Ramos (cell line): Measurements from ENCODE around the gene TM9SF1.
"Not testable (repeated sequence)": the region's sequence is repeated elsewhere in the genome, so short reads cannot be mapped to it uniquely, and the experiment has no call there.

Experiments
- in situ Hi-C: fragments of 300-500 bp; cut with MboI; formaldehyde crosslinking; loops from one replicate; pipeline ENCODE4 v1.14.3; 2022; ENCODE audit warnings: low sequenced_read_pairs; ENCODE audit not compliant: unreplicated experiment

TM9SF1 gene

DNA sequence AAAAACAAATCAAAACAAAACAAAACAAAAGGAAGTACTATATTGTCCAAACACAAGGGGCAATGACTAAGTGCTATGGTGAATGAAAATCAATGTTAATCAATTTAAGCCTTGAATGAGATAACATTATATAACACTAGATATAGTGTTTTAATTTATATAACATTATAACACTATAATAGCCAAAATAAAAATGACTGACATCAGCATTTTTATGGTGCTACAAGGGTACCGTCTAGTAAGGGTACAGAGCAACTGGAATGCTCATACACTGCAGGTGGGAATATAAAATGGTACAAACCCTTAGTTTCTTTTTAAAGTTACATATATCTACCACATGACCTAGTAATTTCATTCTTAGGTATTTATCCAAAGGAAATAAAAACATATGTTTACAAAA, 31.2 kb upstream of the TM9SF1 start:
- in situ Hi-C loops, result no loop called here

DNA sequence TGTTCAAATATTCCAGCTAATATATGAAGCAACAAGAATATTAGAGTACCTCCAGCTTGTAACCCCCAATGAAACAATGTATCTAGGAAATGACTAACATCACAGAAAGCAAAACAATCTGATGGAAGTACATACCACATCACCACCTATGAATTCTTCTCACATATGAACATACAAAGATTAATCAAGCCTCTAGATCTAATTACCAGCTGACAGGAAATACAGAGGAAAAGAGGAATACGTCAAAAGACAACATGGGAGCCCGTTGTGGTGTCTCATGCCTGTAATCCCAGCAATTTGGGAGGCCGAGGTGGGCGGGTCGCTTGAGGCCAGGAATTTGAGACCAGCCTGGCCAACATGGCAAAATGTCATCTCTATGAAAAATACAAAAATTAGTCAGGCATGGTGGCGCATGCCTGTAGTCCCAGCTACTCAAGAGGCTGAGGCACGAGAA, 29.4 kb upstream of the TM9SF1 start:
- in situ Hi-C loops, result no loop called here

DNA sequence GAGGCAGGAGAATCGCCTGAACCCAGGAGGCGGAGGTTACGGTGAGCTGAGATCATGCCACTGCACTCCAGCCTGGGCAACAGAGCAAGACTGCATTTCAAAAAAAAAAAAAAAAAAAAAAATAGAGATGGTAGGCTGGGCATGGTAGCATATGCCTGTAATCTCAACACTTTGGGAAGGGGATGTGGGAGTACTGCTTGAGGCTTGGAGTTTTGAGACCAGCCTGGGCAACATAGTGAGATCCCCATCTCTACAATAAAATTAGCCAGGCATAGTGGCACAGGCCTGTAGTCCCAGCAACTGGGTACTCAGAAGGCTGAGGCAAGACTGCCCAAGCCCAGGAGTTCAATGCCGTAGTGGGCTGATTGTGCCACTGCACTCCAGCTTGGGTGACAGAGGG, 27.7 kb upstream of the TM9SF1 start:
- in situ Hi-C loops, result not testable (repeated sequence)

DNA sequence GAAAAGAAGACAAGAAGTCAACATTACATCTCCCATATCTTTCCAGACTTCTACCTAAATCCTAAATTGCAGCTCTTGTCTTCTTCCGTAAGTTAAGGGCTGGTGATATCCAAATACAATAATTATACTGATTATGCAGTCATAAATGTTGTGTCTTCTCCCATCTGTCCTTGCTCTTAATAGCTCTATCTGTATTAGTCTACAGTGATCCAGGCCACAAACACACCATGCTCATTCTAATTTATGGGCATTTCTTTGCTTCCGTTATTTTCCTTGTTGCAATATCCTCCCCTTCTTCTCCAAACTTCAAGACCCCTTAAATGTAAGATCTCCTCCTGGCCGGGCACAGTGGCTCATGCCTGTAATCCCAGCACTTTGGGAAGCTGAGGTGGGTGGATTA, 24.3 kb upstream of the TM9SF1 start:
- in situ Hi-C loops, result no loop called here

DNA sequence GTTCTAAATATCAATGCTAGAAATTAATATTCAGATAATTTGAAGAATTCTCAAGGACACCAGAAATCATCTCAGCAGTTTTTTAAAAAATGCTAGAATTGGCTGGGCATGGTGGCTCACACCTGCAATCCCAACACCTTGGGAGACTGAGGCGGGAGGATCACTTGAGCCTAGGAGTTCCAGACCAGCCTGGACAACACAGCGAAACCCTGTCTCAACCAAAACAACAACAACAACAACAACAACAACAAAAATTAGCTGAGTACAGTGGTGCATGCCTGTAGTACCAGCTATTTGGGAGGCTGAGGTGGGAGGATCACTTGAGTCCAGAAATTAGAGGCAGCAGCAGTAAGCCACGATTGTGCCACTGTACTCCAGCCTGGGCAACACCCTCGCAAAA, 23.8 kb upstream of the TM9SF1 start:
- in situ Hi-C loops, result no loop called here

DNA sequence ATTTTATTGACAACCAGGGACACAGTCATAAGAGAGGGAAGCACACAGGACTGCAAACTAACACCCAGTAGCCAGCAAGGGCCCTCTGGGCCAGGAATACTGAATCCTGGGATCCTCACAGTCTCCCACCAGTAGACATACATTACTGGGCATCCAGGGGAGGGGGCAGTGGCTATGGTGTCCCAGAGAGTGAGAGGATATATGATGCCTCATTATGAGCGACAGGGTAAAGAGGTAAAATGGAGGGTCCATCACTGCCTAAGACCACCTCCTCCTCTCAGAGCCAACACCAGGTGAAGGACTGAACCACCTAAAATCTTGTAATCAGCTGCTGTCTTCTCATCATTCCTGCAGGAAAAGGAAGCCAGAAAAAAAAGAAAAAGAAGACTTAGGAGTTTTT, 21.6 kb upstream of the TM9SF1 start:
- in situ Hi-C loops, result not testable (repeated sequence)

DNA sequence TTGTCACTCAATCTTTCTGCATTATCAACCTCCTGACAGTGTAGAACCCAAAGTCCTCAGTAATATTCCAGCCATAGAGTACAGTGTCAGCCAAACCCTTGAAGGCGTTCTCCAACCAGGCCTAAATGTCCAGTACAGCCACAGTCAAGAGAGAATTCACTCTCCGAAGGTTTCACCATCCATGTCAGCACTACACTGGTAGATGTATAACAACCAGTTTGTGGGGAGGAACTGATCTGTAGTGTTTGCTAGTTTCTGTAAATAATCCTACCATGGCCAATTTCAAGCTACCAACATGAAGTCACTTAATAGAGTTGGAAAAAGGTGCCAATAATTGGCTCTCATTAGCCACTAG, 21.1 kb upstream of the TM9SF1 start:
- in situ Hi-C loops, result no loop called here

DNA sequence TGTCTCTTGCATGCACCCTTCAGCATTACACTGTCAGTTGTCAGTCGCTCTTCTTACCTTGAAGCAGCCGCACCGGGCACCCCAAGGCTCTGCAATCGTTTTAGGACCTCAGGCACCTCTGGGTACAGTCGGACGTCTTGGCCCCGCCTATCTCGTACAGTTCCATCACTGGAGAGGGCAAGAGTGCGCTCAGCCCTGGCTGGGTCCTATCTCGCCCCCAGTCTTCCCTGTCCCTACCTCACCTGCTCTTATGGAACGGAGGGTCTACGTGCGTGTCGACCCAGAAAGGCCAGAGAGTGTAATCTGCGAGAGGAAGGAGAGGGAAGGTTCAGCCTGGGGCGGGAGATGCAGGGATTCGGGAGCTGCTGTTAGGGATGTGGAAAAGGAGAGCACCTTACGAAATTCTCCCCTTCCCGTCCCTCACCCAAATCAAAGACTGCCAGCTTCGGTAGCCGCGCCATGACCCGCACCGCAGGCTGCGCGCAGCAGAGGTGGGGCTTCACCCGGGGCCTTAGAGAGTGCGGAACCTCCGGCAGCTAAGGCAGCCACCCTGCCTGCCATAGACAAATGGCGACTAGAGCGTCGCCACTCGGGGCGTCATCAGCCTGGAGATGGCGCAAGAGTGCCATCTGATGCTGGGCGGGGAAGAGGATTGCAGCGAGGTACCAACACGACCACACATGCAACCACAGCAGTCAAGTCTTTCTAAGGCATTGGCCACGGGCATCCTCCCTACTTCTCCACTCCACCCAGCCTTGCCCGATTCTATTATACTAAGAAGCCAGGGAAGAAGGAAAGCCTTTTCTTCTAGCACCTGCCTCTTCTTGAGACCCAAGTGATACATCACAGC, 20.5 kb upstream of the TM9SF1 start, which contains the start of gene MDP1:
Gene MDP1, minus strand, starts transcription at position 572 of the 850 bp plus-strand sequence. Its CDS starts 111 bp downstream, at position 461.
- in situ Hi-C loops, result no loop called here

DNA sequence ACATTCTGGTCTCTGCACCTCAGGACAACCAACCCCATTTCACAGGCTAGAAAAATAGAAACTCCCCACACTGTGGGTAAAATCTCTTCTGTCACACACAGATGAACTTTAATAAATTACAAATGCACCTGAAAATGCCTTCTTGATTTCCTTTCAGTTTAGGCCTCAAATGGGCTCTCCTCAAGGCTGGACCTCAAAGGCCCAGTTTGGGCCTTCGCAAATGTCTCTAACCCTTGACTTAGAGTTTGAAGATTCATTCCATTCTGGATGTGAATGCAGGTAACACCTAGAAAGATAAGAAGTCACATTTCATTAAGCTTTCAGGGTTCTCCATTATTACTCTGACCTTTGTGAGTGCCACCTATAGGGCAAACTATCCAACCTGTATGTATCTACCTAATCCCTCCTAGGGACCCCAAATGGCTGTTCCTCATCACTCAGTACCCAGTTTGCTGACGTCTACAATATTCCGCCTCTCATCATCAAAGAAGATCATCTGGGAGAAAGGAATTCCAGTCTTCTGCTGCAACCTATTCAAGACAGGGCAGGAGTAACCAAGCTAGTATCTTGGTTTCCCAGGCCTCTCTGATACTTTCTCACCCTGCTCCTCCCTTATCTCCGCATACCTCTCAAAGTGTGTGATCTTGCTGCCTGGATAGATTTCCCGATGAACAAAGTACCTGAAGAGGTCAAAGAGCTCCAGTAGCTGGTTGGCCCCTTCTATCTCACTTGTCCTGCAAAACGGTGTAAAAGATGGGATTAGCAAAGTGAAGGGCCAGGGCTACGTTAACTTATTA, 18.8 kb upstream of the TM9SF1 start:
- in situ Hi-C loops, result no loop called here

DNA sequence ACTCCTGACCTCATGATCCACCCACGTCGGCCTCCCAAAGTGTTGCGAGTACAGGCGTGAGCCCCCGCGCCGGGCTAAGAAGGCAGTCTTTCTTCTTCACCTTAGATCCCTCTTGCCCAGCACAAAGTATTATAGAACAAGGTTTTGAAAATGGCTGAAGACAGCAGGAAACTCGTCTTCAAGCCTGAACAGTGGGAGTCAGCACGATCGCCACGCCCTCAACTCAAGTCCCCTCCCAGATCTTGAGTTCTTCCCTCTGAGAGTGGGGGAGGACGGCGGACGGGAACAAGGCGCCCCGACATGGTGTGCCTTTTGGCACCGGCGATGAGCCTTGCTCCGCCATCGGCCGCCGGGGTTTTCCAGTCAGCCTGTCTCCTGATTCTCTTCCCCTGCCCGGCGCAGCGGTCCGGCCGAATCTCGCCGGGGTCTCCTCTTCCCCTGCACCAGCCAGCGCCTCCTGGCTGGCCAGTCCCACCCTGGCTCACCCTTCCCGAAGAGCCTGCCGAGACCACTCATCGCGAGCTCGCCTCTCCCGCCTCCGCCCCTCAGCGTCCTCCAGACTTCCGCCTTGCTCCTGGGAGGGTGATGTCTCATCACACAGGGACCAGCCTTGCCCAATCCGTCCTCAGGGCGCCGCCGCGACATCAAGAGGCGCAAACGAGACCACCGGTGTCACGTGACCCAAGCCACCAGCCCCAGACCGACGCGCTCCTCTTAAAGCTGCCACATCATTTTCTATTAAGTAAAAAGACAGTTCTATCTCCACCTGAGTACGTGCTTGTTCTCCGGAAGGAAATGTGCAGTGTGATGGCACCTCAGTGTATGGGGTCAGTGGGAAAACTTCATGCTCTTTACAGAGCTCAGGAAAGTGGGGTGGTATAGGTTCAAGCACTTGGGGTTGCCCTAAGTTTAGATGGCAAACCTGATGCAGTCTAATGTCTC, 18.0 kb upstream of the TM9SF1 start, which contains the start of gene CHMP4A:
Gene CHMP4A, minus strand, starts transcription at position 565 of the 942 bp plus-strand sequence. Its CDS starts 49 bp downstream, at position 516.
- in situ Hi-C loops, result no loop called here

DNA sequence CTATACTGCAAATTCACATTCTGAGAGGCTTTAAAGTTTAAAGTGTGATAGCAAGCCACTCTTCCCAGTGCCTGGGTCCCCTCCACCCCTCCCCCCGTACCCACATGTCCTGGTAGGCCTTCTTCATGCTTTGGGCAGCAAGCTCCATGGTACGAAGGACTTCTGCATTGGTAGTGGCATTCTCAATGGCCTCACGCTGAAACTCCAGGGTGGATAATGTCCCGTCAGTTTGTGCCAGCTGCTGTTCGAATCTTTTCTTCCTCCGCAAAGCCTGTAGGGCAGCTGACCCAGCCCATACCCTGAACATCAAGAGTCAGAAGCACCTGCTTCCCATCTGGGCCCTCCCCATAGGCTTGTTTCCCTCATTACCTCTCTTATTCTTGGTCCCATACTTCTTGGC, 16.1 kb upstream of the TM9SF1 start:
- in situ Hi-C loops, result no loop called here

DNA sequence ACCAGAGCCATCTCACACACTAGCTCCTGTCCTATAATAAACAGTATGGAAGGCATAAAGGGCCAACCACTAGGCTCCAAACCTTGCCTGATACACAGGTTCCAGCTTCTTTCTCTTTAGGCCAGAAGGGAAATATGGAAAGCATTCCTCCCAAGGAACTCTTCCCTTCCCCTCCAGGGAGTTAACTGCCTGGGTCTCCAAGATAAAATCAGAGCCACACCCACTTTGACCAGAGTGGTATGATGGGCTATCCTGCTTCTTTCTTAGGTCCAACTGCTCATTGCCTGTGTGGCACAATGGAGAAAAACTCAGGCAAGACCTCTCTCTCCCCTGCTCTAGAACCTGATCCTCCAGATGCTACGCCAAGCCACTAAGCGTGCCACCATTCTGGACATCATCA, 12.4 kb upstream of the TM9SF1 start:
- in situ Hi-C loops, result no loop called here

DNA sequence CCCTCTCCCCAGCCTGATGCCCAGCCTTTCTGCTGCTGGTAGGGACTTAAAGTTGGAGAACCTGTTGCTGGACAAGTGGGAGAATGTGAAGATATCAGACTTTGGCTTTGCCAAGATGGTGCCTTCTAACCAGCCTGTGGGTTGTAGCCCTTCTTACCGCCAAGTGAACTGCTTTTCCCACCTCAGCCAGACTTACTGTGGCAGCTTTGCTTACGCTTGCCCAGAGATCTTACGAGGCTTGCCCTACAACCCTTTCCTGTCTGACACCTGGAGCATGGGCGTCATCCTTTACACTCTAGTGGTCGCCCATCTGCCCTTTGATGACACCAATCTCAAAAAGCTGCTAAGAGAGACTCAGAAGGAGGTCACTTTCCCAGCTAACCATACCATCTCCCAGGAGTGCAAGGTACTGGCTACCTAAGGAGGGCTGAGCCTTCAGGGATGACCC, 11.9 kb upstream of the TM9SF1 start:
- in situ Hi-C loops, result no loop called here

DNA sequence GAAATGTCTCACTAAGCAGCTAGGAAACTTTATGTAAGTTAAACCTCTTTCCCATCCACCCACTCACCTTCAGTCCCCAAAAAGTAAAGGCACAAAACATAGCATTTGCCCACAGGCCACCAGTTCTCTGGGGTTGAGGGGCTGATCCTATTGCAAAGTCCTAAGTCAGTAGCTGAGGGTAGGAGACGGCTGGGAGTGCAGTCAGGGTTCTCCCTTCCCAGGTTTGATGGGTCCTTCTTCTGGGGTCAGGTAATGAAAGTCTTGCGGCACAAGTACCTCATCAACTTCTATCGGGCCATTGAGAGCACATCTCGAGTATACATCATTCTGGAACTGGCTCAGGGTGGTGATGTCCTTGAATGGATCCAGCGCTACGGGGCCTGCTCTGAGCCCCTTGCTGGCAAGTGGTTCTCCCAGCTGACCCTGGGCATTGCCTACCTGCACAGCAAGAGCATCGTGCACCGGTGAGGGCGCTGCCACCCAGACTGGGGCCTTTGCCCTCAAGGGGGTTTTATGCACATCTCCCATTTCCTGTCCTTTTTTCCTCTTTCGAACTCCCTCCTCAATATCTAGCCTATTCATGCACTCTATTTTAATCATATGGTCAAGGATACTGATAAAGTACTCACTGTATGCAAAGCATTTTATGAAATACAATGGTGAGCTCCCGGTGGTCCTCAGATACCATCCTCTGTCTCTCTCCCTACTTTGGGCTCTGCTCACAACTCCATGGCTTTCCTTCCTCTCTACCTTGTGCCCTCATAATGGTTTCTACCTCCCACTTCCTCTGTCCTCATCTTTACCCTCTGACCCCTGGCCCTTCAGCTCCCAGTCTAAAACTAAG, 11.2 kb upstream of the TM9SF1 start:
- in situ Hi-C loops, result no loop called here

DNA sequence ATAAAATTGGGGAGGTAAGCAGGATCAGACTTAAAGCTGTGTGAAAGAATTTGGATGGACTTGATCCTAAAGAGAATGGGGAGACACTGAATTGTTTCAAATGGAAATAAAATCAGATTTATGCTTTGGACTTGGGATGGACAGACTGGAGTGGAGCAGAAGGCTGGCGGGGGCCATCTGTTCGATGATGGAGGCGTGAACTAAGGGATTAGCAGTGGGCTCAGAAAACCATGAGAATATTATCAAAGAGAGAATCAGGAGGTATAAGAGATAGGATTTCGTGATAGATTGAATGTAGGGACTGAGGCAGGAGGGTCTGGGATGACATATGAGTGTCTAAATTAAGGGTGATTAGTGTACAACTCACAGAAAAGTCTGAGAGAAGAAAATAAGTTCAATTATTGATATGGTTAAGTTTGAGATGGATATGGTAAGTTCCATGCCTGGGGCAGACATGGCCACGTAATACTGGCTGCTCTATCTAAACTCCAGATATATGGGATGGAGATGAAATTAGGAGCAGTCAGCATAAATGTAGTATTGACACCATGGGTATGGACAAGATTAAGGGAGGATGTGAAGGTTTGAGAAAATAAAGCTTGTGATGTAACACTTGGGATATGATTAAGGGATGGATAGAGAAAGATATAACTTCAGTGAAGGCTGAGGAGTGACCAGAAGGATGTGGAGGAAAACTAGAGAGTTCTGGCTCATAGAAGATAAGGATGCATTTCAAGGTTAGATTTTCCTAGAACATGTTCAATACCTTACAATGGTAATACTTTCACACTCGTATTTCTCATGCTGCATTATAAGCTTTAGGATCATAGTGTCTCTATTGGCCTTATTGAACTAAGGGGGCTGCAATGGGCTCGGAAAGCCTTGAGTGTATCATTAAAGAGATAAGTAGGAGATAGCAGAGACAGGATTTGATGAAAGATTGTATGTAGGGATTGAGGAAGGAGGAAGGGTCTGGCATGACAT, 9.2 kb upstream of the TM9SF1 start:
- in situ Hi-C loops, result no loop called here

DNA sequence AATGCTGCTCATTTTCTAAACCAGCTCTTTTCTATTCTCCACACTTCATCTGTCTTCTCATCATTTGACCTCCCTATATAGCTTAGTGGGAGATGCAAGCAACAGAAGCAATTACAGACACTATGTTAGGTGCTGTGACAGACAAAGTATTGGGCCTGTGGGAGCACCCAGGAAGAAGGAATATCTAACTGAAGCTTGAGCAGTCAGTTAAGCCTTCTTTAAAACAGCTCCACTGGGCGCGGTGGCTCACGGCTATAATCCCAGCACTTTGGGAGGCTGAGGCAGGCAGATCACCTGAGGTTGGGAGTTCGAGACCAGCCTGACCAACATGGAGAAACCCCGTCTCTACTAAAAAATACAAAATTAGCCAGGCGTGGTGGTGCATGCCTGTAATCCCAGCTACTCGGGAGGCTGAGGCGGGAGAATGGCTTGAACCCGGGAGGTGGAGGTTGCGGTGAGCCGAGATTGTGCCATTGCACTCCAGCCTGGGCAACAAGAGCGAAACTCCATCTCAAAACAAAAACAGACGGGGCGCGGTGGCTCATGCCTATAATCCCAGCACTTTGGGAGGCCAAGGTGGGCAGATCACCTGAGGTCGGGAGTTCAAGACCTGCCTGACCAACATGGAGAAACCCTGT, 8.1 kb upstream of the TM9SF1 start:
- in situ Hi-C loops, result not testable (repeated sequence)

DNA sequence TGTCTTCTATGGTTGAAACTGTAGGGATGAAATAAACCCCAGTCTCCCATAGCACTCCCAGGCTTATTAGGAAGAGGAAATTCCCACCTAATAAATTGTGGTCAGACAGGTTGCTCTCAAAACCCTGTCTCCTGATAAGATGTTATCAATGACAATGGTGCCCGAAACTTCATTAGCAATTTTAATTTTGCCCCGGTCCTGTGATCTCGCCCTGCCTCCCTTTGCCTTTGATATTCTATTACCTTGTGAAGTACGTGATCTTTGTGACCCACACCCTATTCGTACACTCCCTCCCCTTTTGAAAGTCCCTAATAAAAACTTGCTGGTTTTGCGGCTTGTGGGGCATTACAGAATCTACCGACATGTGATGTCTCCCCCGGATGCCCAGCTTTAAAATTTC, 7.3 kb upstream of the TM9SF1 start:
- in situ Hi-C loops, result not testable (repeated sequence)
